ENCODE results near the gene RFX3. TPM values are rescaled to one million over a fixed set of nuclear protein-coding genes. Genes with fewer than 3 reads are reported as not detected.

Gene RFX3
- total and polyA plus RNA-seq, 3 donors from 2014 or later: 29.7 to 45.3 (median 30.7) TPM

DNA sequence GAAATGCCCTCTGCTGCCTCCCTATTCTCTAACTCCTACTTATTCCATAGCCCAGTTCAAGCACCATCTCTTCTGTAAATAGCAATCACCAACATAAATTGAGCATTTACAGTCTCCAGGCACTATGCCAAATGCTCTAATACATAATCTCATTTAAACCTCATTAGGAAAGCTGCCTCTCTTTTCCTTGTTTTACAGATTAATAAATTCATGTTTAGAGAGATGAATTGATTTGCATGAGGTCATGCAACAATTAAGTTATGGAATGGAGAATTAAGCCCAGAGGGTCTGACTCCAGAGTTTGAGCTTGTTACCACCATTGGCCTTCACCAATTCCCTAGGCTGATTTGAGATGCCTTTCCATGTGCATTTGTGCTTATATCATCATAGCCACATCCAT, 23.4 kb upstream of the RFX3 start:
- Histone ChIP-seq H3K27me3 (no peaks in the 10 kb centered on the region), H3K4me1 (no peaks in the 10 kb centered on the region), H3K36me3 (ENCODE audit: low read depth, missing control alignments) (no peaks in the 10 kb centered on the region), H3K9me3 (no peaks in the 10 kb centered on the region), H3K4me3 (no peak overlapping the region), H3K27ac (no peak overlapping the region)
- TF ChIP-seq, protein P1, sequence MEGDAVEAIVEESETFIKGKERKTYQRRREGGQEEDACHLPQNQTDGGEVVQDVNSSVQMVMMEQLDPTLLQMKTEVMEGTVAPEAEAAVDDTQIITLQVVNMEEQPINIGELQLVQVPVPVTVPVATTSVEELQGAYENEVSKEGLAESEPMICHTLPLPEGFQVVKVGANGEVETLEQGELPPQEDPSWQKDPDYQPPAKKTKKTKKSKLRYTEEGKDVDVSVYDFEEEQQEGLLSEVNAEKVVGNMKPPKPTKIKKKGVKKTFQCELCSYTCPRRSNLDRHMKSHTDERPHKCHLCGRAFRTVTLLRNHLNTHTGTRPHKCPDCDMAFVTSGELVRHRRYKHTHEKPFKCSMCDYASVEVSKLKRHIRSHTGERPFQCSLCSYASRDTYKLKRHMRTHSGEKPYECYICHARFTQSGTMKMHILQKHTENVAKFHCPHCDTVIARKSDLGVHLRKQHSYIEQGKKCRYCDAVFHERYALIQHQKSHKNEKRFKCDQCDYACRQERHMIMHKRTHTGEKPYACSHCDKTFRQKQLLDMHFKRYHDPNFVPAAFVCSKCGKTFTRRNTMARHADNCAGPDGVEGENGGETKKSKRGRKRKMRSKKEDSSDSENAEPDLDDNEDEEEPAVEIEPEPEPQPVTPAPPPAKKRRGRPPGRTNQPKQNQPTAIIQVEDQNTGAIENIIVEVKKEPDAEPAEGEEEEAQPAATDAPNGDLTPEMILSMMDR (IDR thresholded peaks at IDR 0.05): no peak
- intact Hi-C loops (cut with DNase I; ENCODE audit: low total_unique reads): no loop called here
- no peak for DNase-seq

DNA sequence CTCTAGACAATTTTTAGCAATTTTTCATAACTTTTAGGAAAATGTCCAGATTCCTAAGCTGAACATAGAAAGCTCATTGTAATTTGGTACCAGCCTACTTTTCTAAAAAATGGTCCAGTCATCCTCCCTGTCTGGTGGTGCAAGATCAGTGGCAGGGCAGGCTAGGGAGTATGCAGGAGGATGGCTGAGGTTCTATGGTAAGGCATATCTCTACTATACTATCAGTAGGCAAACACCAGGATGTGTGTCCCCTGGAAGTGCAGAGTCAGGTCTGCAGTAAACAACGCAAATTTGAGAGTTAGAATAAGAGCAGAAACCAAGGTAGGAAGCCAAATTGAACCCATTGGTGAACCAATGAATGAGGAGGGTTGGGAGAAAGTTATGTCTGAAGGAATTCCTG, 22.8 kb upstream of the RFX3 start:
- DNase-seq: no peak
- H3K9me3 ChIP-seq: no peaks in the 10 kb centered on the region
- no peaks in the 10 kb centered on the region for H3K4me1 ChIP-seq
- no peak for TF ChIP-seq POLR2A (IDR thresholded peaks at IDR 0.05)
- TF ChIP-seq, protein P1 (IDR thresholded peaks at IDR 0.05): no peak
- no peak overlapping the region for H3K4me3 ChIP-seq
- no peaks in the 10 kb centered on the region for H3K27me3 ChIP-seq
- no peak overlapping the region for H3K27ac ChIP-seq
- 79 to 85% methylated on average over 1 of the region's 1 CpG for WGBS, 2 donors
- no peaks in the 10 kb centered on the region for H3K36me3 ChIP-seq (ENCODE audit: low read depth, missing control alignments)
- intact Hi-C loops (cut with DNase I; ENCODE audit: low total_unique reads): no loop called here

GRCh38 chr9:3541206-3541605, 15.4 kb upstream of the RFX3 start:
- no peak for DNase-seq
- Histone ChIP-seq H3K9me3 (no peaks in the 10 kb centered on the region), H3K36me3 (ENCODE audit: low read depth, missing control alignments) (no peaks in the 10 kb centered on the region), H3K27ac (no peak overlapping the region), H3K27me3 (no peaks in the 10 kb centered on the region), H3K4me1 (no peaks in the 10 kb centered on the region), H3K4me3 (no peak overlapping the region)
- WGBS, 2 donors: 86 to 100% methylated on average over 1 of the region's 1 CpG
- intact Hi-C loops (cut with DNase I; ENCODE audit: low total_unique reads): no loop called here
- TF ChIP-seq POLR2A (IDR thresholded peaks at IDR 0.05): no peak
- TF ChIP-seq, protein P1 (IDR thresholded peaks at IDR 0.05): no peak

DNA sequence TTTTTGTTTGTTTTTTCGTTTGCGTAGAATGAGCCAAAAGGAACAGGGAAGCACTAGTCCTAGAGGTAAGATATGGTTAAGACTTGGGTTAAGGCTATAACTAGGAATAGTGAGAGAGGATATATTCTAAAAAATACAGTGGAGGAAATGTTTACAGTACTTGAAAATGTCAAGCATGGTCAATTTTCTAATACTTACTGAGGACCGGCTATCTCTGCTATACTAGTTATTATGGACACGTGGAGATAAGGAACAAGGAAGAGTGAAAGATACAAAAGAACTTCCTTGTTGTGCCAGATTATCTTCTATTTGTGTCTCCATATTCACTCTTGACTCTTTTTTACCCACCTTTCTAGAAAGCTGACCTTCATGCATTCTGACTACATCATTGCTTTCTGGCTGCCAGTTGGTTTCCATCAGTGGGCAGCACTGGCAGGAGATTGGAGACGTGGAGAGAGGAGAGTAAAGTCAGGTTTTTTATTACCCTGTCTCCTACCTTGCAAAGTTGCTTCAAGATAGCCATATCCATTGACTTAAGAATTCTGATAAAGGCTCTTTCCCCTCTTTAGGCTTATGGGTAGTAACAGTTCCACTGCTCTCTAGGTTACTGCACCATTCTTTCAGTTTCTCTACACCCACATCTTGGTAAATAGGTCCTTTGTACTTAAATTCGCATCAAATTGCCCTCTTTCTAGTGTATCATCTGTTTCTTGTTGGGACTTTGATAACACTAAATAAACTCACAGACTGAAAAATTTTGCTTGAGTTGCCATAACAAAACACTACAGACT, 9.0 kb upstream of the RFX3 start:
- Histone ChIP-seq H3K4me1 (no peaks in the 10 kb centered on the region), H3K9me3 (no peaks in the 10 kb centered on the region), H3K27ac (no peak overlapping the region), H3K36me3 (ENCODE audit: low read depth, missing control alignments) (no peaks in the 10 kb centered on the region), H3K4me3 (no peak overlapping the region), H3K27me3 (no peaks in the 10 kb centered on the region)
- 74 to 75% methylated on average over 6 of the region's 6 CpGs for WGBS, 2 donors
- intact Hi-C loops (cut with DNase I; ENCODE audit: low total_unique reads): no loop called here
- no peak for TF ChIP-seq POLR2A (IDR thresholded peaks at IDR 0.05)
- TF ChIP-seq, protein P1 (IDR thresholded peaks at IDR 0.05): no peak
- no peak for DNase-seq

DNA sequence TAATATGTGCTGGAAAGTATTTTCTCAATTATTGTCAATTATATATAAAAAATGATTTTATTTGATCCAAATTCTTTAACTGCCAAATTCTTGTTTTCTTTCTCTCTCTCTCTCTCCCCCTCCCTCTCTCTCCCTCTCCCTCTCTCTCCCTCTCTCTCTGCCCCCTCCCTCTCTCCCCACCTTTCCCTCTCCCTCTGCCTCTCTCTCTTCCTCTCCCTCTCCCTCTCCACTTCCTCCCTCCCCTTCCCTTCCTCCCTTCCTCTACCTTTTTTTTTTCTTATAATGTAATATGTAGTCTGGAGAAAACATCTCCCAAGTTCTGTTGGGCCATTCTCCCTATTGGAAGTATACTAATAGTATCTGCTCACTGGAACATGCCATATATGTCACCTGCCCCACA, 6.4 kb upstream of the RFX3 start:
- Histone ChIP-seq H3K36me3 (ENCODE audit: low read depth, missing control alignments) (no peaks in the 10 kb centered on the region), H3K27ac (no peak overlapping the region), H3K9me3 (no peaks in the 10 kb centered on the region), H3K4me1 (peaks cover 10% of the 10 kb centered on the region), H3K4me3 (no peak overlapping the region), H3K27me3 (no peaks in the 10 kb centered on the region)
- intact Hi-C loops (cut with DNase I; ENCODE audit: low total_unique reads): no loop called here
- TF ChIP-seq POLR2A (IDR thresholded peaks at IDR 0.05): no peak
- no peak for DNase-seq
